Measurements from ENCODE around the gene SLC30A3. TPM values are rescaled to one million over a fixed set of nuclear protein-coding genes. Genes with fewer than 3 reads are reported as not detected.

Gene SLC30A3
- total and polyA plus RNA-seq, 2 of the 13 experiments (the other 11 are each of a cell fraction or from before 2014, with no cell fraction given), result 0.38 to 0.79 TPM

DNA sequence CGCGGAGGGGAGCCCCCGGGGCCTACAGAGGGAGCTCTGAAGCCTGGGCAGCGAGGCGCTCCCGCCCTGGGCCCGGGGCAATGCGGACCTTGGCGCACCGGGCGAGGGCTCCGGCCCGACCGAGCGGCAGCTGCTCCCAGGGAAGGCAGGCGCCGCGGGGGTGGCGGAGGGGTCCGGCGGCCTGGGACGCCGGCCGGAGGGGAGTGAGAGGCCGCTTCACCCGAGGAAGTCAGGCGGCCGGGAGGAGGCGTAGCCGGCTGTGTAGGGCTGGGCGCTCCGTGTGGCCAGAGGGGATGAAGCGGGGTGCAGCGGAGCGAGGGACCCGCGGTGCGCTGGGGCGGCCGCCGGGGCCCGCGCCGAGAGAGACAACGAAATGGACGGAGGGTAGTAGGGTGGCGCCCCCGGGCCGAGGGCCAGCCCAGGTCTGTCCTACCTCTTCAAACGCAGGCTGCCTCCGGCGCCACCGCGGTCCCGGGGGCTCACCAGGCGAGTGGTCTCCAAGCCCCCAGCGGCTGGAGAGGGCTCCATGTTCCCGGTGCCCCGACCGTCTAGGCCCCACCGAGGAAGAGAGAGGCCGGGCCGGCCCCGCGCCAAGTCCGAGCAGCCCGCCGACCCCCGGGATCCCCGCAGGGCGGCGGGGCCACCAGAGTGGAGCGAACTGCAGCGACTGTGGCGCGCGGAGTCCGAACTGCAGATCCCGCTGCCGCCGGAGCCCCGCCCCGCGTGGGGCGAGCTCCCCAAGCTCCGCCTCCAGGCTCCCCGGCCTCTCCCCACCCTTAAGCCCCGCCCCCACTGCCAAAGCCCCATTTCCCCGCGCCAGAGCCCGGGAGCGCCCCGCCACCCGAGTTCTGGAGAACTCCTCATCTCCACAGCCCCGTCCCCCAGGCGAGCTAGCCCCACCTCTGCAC, at the start of gene SLC30A3 (continued):
- TF ChIP-seq, protein P1, sequence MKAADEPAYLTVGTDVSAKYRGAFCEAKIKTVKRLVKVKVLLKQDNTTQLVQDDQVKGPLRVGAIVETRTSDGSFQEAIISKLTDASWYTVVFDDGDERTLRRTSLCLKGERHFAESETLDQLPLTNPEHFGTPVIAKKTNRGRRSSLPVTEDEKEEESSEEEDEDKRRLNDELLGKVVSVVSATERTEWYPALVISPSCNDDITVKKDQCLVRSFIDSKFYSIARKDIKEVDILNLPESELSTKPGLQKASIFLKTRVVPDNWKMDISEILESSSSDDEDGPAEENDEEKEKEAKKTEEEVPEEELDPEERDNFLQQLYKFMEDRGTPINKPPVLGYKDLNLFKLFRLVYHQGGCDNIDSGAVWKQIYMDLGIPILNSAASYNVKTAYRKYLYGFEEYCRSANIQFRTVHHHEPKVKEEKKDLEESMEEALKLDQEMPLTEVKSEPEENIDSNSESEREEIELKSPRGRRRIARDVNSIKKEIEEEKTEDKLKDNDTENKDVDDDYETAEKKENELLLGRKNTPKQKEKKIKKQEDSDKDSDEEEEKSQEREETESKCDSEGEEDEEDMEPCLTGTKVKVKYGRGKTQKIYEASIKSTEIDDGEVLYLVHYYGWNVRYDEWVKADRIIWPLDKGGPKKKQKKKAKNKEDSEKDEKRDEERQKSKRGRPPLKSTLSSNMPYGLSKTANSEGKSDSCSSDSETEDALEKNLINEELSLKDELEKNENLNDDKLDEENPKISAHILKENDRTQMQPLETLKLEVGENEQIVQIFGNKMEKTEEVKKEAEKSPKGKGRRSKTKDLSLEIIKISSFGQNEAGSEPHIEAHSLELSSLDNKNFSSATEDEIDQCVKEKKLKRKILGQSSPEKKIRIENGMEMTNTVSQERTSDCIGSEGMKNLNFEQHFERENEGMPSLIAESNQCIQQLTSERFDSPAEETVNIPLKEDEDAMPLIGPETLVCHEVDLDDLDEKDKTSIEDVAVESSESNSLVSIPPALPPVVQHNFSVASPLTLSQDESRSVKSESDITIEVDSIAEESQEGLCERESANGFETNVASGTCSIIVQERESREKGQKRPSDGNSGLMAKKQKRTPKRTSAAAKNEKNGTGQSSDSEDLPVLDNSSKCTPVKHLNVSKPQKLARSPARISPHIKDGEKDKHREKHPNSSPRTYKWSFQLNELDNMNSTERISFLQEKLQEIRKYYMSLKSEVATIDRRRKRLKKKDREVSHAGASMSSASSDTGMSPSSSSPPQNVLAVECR (CRISPR knock-in tag; IDR thresholded peaks at IDR 0.05; ENCODE audit: borderline replicate concordance), result 0 out of 2 replicates have a peak, but pooled peaks have one; percentile 16
- TF ChIP-seq, protein P2, sequence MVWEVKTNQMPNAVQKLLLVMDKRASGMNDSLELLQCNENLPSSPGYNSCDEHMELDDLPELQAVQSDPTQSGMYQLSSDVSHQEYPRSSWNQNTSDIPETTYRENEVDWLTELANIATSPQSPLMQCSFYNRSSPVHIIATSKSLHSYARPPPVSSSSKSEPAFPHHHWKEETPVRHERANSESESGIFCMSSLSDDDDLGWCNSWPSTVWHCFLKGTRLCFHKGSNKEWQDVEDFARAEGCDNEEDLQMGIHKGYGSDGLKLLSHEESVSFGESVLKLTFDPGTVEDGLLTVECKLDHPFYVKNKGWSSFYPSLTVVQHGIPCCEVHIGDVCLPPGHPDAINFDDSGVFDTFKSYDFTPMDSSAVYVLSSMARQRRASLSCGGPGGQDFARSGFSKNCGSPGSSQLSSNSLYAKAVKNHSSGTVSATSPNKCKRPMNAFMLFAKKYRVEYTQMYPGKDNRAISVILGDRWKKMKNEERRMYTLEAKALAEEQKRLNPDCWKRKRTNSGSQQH (CRISPR knock-in tag; IDR thresholded peaks at IDR 0.05; ENCODE audit: low read depth), result no peak
- TF ChIP-seq, protein P3, sequence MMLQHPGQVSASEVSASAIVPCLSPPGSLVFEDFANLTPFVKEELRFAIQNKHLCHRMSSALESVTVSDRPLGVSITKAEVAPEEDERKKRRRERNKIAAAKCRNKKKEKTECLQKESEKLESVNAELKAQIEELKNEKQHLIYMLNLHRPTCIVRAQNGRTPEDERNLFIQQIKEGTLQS (CRISPR knock-in tag; IDR thresholded peaks at IDR 0.05), result 0 out of 2 replicates have a peak, but pooled peaks have one; percentile 9
- TF ChIP-seq NONO (IDR thresholded peaks at IDR 0.05) (no peak), NONO (CRISPR knock-in tag; conservative IDR thresholded peaks at IDR 0.05) (no peak), ZNF777 (CRISPR knock-in tag; IDR thresholded peaks at IDR 0.05) (peak; percentile 95), ZSCAN25 (CRISPR knock-in tag; IDR thresholded peaks at IDR 0.05) (no peak), HOXD1 (CRISPR knock-in tag; IDR thresholded peaks at IDR 0.05) (no peak), RNF2 (conservative IDR thresholded peaks at IDR 0.05; ENCODE audit: low read depth) (peak; percentile 97), ZNF709 (CRISPR knock-in tag; IDR thresholded peaks at IDR 0.05) (no peak), ZNF383 (CRISPR knock-in tag; IDR thresholded peaks at IDR 0.05; ENCODE audit: borderline replicate concordance) (no peak), ZNF768 (CRISPR knock-in tag; IDR thresholded peaks at IDR 0.05) (0 out of 2 replicates have a peak, but pooled peaks have one; percentile 41), SNAPC4 (CRISPR knock-in tag; IDR thresholded peaks at IDR 0.05) (no peak), SMC3 (IDR thresholded peaks at IDR 0.05; ENCODE audit: low read length) (no peak), ELK4 (CRISPR knock-in tag; IDR thresholded peaks at IDR 0.05; ENCODE audit: borderline replicate concordance) (no peak)
